ENCODE data around the gene ABCB1. TPM values are rescaled to one million over a fixed set of nuclear protein-coding genes. Genes with fewer than 3 reads are reported as not detected.

Gene ABCB1
- polyA plus RNA-seq, 2 donors = 1.6 to 1.7 TPM

DNA sequence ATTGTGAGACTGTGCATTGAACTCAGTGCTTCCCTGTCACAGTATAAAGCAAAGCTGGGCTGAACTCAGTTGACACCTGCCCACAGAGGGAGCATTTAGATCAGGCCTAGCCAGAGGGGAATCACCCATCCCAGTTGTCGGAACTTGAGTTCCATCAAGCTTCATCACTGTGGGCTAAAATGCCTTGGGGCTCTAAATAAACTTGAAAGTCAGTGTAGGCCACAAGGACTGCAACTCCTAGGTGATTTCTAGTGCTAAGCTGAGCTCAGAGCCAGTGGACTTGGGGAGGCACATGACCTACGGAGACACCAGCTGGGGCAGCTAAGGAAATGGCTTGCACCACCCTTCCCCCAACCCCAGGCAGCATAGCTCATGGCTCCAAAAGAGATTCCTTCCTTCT, 117.6 kb downstream of the ABCB1 start:
- H3K4me3 ChIP-seq (ENCODE audit: low read depth in 1 of 2, low read length in 2 of 2) = no peak overlapping the region
- no peaks in the 10 kb centered on the region for H3K9me3 ChIP-seq (ENCODE audit: control insufficient read depth in 2 of 2, insufficient read depth in 1 of 2, low read depth in 1 of 2, low read length in 1 of 2)
- 85 to 93% methylated on average over 2 of the region's 2 CpGs for WGBS, 2 donors
- no peaks in the 10 kb centered on the region for H3K4me1 ChIP-seq (ENCODE audit: control insufficient read depth in 2 of 2, insufficient read depth in 2 of 2, low read length in 1 of 2)
- H3K27ac ChIP-seq (ENCODE audit: low read depth in 2 of 2, low read length in 1 of 2) = no peak overlapping the region
- no peaks in the 10 kb centered on the region for H3K27me3 ChIP-seq (ENCODE audit: control insufficient read depth in 1 of 2, insufficient read depth in 2 of 2, low read length in 2 of 2)
- no peaks in the 10 kb centered on the region for H3K36me3 ChIP-seq (ENCODE audit: control insufficient read depth in 2 of 2, insufficient read depth in 2 of 2, low read length in 1 of 2)

DNA sequence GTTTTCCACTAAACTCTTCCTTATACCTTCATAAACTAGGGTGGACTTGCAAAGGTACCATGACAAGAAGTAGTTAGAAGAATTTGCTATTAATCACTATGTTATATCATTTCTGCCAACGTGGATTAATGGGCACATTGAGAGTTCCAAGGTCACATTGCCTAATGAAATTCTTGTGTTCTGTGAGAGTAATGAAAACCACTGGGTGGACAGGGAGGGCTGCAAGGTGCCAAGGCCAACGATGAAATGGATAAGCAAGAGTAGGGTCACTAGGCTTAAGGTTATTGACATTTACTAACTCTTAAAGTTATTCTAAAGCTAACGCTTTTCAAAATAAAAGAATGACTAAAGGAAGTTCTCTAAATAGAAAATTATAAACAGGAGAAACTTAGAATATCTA, 118.6 kb downstream of the ABCB1 start:
- 67 to 73% methylated on average over 3 of the region's 3 CpGs for WGBS, 2 donors
- Histone ChIP-seq H3K27ac (ENCODE audit: low read depth in 2 of 2, low read length in 1 of 2) (no peak overlapping the region), H3K36me3 (ENCODE audit: control insufficient read depth in 2 of 2, insufficient read depth in 2 of 2, low read length in 1 of 2) (no peaks in the 10 kb centered on the region), H3K27me3 (ENCODE audit: control insufficient read depth in 1 of 2, insufficient read depth in 2 of 2, low read length in 2 of 2) (no peaks in the 10 kb centered on the region), H3K9me3 (ENCODE audit: control insufficient read depth in 2 of 2, insufficient read depth in 1 of 2, low read depth in 1 of 2, low read length in 1 of 2) (no peaks in the 10 kb centered on the region), H3K4me1 (ENCODE audit: control insufficient read depth in 2 of 2, insufficient read depth in 2 of 2, low read length in 1 of 2) (no peaks in the 10 kb centered on the region), H3K4me3 (ENCODE audit: low read depth in 1 of 2, low read length in 2 of 2) (no peak overlapping the region)

DNA sequence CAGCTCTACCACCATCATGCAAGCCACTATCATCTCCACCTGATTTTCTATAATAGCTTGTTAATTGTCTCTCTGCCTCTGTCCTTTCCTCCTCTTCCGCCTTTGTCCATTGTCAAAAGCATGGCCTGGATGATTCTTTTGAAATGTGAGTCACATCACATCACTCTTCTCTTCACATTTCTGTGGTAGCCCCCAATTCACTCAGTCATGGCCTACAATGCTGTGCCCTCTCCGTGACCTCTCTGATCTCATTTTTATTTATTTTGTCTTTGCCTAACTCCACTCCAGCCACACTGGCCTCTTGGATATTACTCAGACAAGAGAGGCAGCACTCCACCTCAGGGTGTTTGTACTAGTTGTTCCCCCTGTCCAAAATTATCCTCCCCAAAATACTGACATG, 120.3 kb downstream of the ABCB1 start:
- Histone ChIP-seq H3K9me3 (ENCODE audit: control insufficient read depth in 2 of 2, insufficient read depth in 1 of 2, low read depth in 1 of 2, low read length in 1 of 2) (no peaks in the 10 kb centered on the region), H3K36me3 (ENCODE audit: control insufficient read depth in 2 of 2, insufficient read depth in 2 of 2, low read length in 1 of 2) (no peaks in the 10 kb centered on the region), H3K27ac (ENCODE audit: low read depth in 2 of 2, low read length in 1 of 2) (no peak overlapping the region), H3K4me3 (ENCODE audit: low read depth in 1 of 2, low read length in 2 of 2) (no peak overlapping the region), H3K4me1 (ENCODE audit: control insufficient read depth in 2 of 2, insufficient read depth in 2 of 2, low read length in 1 of 2) (no peaks in the 10 kb centered on the region), H3K27me3 (ENCODE audit: control insufficient read depth in 1 of 2, insufficient read depth in 2 of 2, low read length in 2 of 2) (peaks cover 0 to 2% of the 10 kb centered on the region in 2 donors)
- 87 to 92% methylated on average over 2 of the region's 2 CpGs for WGBS, 2 donors

DNA sequence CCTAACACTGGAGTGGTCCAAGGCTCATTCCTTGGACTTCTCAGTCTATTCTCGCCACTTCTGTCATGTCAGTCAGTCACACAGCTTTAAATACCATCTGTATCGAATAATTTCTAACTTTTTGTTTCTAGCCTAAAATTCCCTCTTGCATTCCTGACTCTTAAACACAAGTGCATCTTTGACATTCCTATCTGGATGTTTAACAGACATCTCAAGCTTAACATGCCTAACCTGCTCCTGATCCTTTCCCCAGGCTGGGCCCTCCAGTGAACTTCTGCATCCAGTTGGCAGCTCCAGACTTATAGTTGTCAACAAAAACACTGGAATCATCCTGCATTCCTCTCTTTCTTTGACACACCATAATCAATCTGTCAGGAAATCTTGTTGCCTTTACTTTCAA, 120.7 kb downstream of the ABCB1 start:
- H3K4me3 ChIP-seq (ENCODE audit: low read depth in 1 of 2, low read length in 2 of 2) = no peak overlapping the region
- H3K9me3 ChIP-seq (ENCODE audit: control insufficient read depth in 2 of 2, insufficient read depth in 1 of 2, low read depth in 1 of 2, low read length in 1 of 2) = no peaks in the 10 kb centered on the region
- no peaks in the 10 kb centered on the region for H3K4me1 ChIP-seq (ENCODE audit: control insufficient read depth in 2 of 2, insufficient read depth in 2 of 2, low read length in 1 of 2)
- H3K27ac ChIP-seq (ENCODE audit: low read depth in 2 of 2, low read length in 1 of 2) = no peak overlapping the region
- H3K27me3 ChIP-seq (ENCODE audit: control insufficient read depth in 1 of 2, insufficient read depth in 2 of 2, low read length in 2 of 2) = peaks cover 0 to 2% of the 10 kb centered on the region in 2 donors
- 85 to 86% methylated on average over 2 of the region's 2 CpGs for WGBS, 2 donors
- no peaks in the 10 kb centered on the region for H3K36me3 ChIP-seq (ENCODE audit: control insufficient read depth in 2 of 2, insufficient read depth in 2 of 2, low read length in 1 of 2)

DNA sequence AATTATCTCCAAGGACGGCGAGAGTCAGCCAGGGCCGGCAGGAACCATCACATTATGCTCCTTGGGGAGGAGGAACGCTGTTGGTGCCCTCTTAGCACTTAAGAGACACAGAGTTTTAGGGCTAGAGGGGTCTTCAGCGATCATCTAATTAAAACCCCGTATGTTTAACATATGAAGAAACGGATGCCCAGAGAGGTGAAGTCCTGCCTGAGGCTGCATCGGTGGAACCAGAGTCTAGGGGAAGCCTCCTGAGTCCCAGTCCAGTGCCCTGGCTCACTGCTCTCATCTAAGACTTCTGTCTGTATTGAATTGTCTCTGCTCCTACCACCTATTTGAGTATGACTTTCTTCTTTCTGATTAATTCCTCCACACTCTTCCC, 124.5 kb downstream of the ABCB1 start:
- WGBS, 2 donors = 58 to 61% methylated on average over 8 of the region's 8 CpGs
- H3K27ac ChIP-seq (ENCODE audit: low read depth in 2 of 2, low read length in 1 of 2) = no peak overlapping the region
- H3K4me1 ChIP-seq (ENCODE audit: control insufficient read depth in 2 of 2, insufficient read depth in 2 of 2, low read length in 1 of 2) = no peaks in the 10 kb centered on the region
- no peaks in the 10 kb centered on the region for H3K36me3 ChIP-seq (ENCODE audit: control insufficient read depth in 2 of 2, insufficient read depth in 2 of 2, low read length in 1 of 2)
- H3K4me3 ChIP-seq (ENCODE audit: low read depth in 1 of 2, low read length in 2 of 2) = no peak overlapping the region
- H3K27me3 ChIP-seq (ENCODE audit: control insufficient read depth in 1 of 2, insufficient read depth in 2 of 2, low read length in 2 of 2) = peaks cover 0 to 2% of the 10 kb centered on the region in 2 donors
- no peaks in the 10 kb centered on the region for H3K9me3 ChIP-seq (ENCODE audit: control insufficient read depth in 2 of 2, insufficient read depth in 1 of 2, low read depth in 1 of 2, low read length in 1 of 2)

DNA sequence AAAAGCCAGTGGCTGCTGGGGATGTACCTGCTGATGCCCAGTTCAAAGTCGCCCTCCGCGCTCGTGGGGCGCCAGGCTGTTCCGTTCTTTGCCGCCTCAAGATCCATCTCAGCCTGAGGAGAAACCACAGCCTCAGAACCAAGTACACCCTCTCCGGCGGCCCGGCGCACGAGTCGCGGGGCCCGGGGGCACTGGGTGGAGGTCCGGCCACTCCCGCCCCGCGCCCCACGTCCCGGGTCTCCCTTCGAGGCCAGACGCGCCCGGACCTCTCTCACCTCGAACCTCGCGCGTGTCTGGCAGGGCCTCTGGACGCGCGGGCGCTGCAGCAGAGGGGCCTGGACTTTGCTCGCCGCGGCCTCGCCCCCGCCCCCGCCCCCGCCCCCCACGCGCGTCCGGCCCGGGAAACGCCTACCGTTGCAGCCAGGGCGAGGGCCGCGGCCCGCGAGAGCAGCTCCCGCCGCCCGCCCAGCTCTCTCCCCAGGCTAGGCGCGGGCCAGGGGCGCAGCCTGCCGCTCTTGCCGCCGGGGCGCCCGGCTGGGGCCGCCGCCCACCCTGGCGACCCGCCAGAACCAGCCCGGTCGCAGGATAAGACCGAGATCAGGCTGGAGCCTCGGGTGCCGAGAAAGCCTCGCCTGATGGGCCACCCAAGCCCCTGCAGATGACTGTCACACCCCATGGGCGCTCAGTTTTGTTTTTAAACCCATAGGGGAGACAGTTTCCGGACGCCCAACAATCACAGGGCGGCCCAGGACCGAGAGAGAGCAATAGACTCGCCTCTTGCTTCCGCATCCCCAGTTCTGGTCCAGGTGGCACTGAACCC, 125.1 kb downstream of the ABCB1 start, which contains the start of gene ABCB4:
TSS of gene ABCB4 (minus strand) at position 322 of the 820 bp plus-strand sequence. CDS start at position 107, 215 bp downstream.
- WGBS, 2 donors = 4 to 6% methylated on average over 65 to 80 of the region's 80 CpGs
- peaks cover 0 to 2% of the 10 kb centered on the region in 2 donors for H3K27me3 ChIP-seq (ENCODE audit: control insufficient read depth in 1 of 2, insufficient read depth in 2 of 2, low read length in 2 of 2)
- no peaks in the 10 kb centered on the region for H3K36me3 ChIP-seq (ENCODE audit: control insufficient read depth in 2 of 2, insufficient read depth in 2 of 2, low read length in 1 of 2)
- H3K4me3 ChIP-seq (ENCODE audit: low read depth in 1 of 2, low read length in 2 of 2) = peak within 1 kb of the TSS; percentile 40 to 46
- H3K4me1 ChIP-seq (ENCODE audit: control insufficient read depth in 2 of 2, insufficient read depth in 2 of 2, low read length in 1 of 2) = no peaks in the 10 kb centered on the region
- no peak within 1 kb of the TSS for H3K27ac ChIP-seq (ENCODE audit: low read depth in 2 of 2, low read length in 1 of 2)
- H3K9me3 ChIP-seq (ENCODE audit: control insufficient read depth in 2 of 2, insufficient read depth in 1 of 2, low read depth in 1 of 2, low read length in 1 of 2) = no peaks in the 10 kb centered on the region

DNA sequence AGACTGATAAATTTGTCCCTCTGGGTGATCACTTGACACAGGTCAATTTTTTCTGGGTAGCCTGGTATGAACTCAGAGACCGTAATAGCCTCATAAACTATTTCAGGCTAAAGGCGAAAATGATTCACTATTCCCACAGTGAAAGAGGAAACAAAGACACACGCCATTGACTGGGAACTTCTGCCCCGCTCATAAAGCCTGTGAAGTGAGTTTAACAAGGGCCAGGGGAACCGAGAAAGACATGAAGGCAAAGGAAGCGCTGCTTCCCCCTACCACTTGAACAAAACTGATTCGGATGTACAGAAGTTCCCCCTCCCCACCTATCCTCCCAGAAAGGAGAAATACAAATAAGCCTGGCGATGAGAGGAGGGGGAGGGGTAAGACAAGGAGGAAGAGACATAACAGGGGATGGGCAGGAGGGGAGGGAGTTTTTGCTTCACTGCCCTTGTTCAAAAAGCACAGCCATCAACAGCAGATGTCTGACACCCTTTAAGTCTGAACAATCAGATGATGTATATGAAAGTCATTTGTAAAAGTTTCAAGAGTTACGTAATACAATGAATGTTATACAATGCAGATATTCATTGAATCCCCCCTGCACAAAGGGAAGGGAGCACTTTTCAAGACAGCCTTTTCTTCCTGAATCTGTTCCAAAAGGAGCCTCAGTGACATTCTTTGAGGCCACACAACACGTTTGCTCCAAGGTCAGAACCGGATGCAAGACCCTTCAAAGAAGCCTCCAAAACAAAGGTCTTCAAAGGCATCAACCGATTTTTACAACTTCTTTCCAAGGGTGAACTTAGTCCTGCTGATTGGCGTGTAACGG, 125.9 kb downstream of the ABCB1 start:
- WGBS, 2 donors = 21 to 28% methylated on average over 14 of the region's 14 CpGs
- Histone ChIP-seq H3K4me3 (ENCODE audit: low read depth in 1 of 2, low read length in 2 of 2) (peak overlapping the region; percentile 40 to 46), H3K36me3 (ENCODE audit: control insufficient read depth in 2 of 2, insufficient read depth in 2 of 2, low read length in 1 of 2) (no peaks in the 10 kb centered on the region), H3K9me3 (ENCODE audit: control insufficient read depth in 2 of 2, insufficient read depth in 1 of 2, low read depth in 1 of 2, low read length in 1 of 2) (no peaks in the 10 kb centered on the region), H3K27ac (ENCODE audit: low read depth in 2 of 2, low read length in 1 of 2) (no peak overlapping the region), H3K27me3 (ENCODE audit: control insufficient read depth in 1 of 2, insufficient read depth in 2 of 2, low read length in 2 of 2) (peaks cover 0 to 2% of the 10 kb centered on the region in 2 donors), H3K4me1 (ENCODE audit: control insufficient read depth in 2 of 2, insufficient read depth in 2 of 2, low read length in 1 of 2) (no peaks in the 10 kb centered on the region)

DNA sequence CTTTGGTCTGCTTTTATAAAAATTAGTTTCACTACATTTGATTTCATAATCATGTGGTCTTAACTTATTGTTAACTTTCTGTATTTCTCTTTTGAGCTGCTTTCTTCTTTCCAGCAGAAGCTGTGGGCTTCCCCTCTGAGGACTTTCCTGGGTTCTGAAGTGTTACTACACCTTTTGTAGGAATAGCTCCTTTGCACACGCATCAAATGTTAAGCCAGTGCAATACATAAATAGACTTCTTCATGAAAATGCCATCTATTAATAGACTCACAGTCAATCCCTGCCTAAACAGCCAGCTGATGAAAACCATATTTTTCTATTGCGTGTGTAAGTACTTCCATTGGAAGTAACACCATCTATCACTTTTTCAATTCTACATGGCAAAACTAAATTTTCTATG, 126.7 kb downstream of the ABCB1 start:
- no peak overlapping the region for H3K4me3 ChIP-seq (ENCODE audit: low read depth in 1 of 2, low read length in 2 of 2)
- WGBS, 2 donors = 50 to 57% methylated on average over 2 of the region's 2 CpGs
- no peaks in the 10 kb centered on the region for H3K36me3 ChIP-seq (ENCODE audit: control insufficient read depth in 2 of 2, insufficient read depth in 2 of 2, low read length in 1 of 2)
- H3K9me3 ChIP-seq (ENCODE audit: control insufficient read depth in 2 of 2, insufficient read depth in 1 of 2, low read depth in 1 of 2, low read length in 1 of 2) = no peaks in the 10 kb centered on the region
- no peaks in the 10 kb centered on the region for H3K4me1 ChIP-seq (ENCODE audit: control insufficient read depth in 2 of 2, insufficient read depth in 2 of 2, low read length in 1 of 2)
- peaks cover 0 to 2% of the 10 kb centered on the region in 2 donors for H3K27me3 ChIP-seq (ENCODE audit: control insufficient read depth in 1 of 2, insufficient read depth in 2 of 2, low read length in 2 of 2)
- no peak overlapping the region for H3K27ac ChIP-seq (ENCODE audit: low read depth in 2 of 2, low read length in 1 of 2)

DNA sequence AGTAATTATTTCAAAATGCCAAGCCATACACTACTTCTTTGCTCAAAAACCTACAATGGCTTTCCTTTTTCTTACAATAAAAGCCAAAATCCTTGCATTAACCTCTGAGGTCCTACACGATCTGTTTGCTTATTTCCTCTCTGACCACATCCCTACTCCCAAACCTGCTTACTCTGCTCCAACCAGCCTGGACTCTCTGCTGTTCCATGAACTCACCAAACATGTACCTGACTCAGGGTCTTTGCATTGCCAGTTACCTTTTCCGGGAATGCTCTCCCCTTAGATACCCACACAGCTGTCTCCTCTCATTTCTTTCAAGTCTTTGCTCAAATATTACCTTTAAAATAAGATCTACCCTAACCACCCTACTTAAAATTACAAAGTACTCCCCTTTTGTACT, 127.5 kb downstream of the ABCB1 start:
- Histone ChIP-seq H3K9me3 (ENCODE audit: control insufficient read depth in 2 of 2, insufficient read depth in 1 of 2, low read depth in 1 of 2, low read length in 1 of 2) (no peaks in the 10 kb centered on the region), H3K4me1 (ENCODE audit: control insufficient read depth in 2 of 2, insufficient read depth in 2 of 2, low read length in 1 of 2) (no peaks in the 10 kb centered on the region), H3K4me3 (ENCODE audit: low read depth in 1 of 2, low read length in 2 of 2) (no peak overlapping the region), H3K27ac (ENCODE audit: low read depth in 2 of 2, low read length in 1 of 2) (no peak overlapping the region), H3K36me3 (ENCODE audit: control insufficient read depth in 2 of 2, insufficient read depth in 2 of 2, low read length in 1 of 2) (no peaks in the 10 kb centered on the region), H3K27me3 (ENCODE audit: control insufficient read depth in 1 of 2, insufficient read depth in 2 of 2, low read length in 2 of 2) (peaks cover 0 to 2% of the 10 kb centered on the region in 2 donors)
- WGBS, 2 donors = 59 to 83% methylated on average over 2 of the region's 2 CpGs
